Activated T-helper 1 cell treated with anti-CD3 and anti-CD28 coated beads, Interleukin-2, amount 50 U/mL, for 16 hours (primary cell): ENCODE measurements around the gene C5AR2.
"Not testable (repeated sequence)": the region's sequence is repeated elsewhere in the genome, so short reads cannot be mapped to it uniquely, and the experiment has no call there.

Source experiments
- DNase-seq, 2 donors: peaks; one replicate each; pipeline ENCODE4 v3.0.0-alpha.2; 2020; ENCODE audit warnings: low read depth in 1 of 2, low spot score in 1 of 2

Gene C5AR2

DNA sequence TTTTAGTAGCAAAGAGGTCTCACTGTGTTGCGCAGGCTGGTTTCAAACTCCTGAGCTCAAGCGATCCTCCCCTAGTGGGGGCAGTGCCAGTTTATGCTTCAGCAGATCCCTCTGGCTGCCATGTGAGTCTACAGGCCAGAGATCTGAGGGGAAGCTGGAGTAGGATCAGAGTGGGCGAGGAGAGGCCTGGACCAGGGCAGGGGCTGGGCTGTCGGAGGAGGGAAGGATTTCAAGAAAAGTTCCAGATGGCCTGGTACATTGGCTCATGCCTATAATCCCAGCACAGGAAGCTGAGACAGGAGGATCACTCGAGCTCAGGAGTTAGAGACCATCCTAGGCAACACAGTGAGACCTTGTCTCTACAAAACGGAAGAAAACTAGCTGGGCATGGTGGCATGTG, 27.0 kb downstream of the C5AR2 start:
- no peak for DNase-seq

DNA sequence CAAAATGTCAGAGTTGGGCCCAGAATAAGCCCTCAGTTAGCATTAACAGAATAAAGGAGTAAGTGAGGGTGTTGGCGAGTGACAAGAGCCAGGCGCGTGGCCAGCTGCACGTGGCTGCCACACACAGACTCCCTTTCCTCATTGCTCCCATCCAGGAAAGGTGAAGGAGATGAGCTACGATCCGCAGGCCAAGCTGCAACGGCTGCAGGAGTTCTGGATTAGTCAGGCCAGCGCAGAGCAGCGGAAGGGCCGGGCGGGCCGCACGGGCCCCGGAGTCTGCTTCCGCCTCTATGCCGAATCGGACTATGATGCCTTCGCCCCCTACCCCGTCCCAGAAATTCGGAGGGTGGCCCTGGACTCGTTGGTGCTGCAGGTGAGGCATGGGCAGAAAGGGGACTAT, 30.3 kb downstream of the C5AR2 start:
- no peak for DNase-seq

DNA sequence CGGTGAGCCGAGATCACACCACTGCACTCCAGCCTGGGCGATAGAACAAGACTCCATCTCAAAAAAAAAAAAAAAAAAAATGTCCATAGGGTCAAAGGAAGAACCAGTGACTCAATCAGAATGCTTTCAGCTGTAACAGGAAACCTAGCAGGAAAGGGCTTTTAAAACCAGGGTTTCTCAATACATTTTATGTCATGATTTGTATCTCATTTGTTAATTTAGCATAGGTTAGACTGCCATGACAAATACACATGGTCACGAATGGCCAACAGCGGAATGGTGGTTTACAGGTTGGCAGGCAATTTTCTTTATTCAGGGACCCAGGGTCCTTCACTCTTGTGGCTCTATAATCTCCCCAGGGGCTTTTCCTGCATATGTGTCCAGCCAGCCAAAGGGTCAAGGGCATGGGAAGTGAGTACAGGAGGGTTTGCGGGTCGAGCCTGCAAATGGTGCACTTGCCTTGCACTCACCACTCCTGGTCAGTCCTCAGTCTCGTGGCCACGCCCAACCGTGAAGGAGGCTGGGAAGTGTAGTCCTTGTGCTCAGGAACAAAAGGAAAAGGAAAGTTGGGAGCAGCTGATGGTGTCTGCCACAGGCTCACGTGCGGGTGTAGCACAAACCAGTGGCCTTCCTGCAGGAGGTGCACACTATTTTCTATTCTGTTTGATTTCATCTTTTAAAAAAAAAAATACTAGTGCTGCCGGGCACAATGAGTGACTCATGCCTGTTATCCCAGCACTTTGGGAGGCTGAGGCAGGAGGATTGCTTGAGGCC, 32.0 kb downstream of the C5AR2 start:
- no peak for DNase-seq

DNA sequence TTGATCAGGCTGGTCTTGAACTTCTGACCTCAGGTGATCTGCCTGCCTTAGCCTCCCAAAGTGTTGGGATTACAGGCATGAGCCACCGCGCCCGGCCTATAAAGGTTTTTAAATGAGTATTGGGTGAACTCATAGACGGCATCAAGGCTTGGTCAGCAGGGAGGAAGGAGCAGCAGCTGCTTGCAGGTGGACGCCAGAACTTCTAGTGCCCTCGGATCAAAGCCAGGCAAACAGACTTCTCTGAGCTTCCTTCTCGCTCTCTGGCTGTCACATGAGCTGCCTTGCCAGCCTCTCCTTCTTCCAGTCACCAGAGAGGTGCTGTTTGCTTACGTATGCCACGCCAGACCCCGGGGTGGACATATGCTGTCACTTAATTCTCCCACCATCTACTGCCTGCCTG, 33.5 kb downstream of the C5AR2 start:
- not testable (repeated sequence) for DNase-seq

DNA sequence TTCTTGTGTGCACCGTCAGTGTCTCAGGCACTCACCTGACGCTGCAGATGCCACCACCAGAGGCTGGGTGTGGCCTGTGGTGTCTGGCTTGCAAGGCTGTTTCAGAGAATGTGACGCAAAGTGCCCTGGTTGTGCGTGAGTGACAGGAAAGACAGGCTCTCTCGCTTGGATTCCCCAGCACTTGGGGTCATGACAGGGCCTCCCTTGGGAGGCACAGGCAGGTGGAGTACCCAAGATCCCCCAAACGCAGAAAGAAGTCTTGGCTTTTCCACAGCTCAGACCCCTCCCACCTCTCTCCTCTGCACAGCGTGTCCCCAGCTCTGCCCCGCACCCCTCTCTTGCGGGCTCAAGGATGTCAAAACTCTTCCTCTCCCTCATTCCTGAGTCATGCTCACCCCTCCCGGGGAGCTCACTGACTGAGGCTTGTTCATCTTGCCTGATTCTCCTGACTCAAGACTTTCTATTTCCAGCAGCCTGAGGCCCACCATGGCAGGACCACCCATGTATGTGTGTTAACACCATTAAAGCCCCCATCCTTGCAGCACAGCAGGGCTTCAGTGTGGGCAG, 38.2 kb downstream of the C5AR2 start:
- DNase-seq = no peak

DNA sequence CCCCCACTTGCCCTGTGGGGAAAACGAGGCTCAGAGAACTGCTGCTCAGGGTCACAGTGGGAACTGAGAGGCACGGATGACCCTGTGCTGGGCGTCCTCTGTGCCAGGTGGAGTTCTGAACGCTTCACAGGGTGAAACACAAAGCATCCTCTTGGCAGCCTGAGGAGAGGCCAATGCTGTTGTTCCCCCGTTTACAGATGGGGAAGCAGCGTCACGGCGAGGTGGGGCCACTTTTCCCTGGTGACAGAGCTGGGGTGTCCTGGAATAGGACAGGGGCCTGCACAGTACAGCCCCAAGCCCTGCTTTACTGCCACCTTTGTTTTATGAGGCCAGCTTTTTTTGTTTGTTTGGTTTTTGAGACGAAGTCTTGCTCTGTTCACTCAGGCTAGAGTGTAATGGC, 39.3 kb downstream of the C5AR2 start:
- DNase-seq = no peak

DNA sequence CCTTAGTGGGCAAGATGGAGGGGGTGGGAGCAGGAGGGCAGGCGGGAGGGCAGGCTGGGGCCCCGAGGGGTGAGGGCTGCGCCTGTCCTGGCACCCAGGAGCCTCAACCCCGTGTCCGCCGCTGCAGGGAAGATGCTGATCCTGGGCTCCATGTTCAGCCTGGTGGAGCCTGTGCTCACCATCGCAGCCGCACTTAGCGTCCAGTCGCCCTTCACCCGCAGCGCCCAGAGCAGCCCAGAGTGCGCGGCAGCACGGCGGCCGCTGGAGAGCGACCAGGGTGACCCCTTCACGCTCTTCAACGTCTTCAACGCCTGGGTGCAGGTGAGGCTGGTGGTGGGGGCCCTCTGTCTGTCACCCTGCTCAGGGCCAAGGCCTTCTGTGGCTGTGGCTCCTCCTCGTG, 40.6 kb downstream of the C5AR2 start:
- DNase-seq = no peak

DNA sequence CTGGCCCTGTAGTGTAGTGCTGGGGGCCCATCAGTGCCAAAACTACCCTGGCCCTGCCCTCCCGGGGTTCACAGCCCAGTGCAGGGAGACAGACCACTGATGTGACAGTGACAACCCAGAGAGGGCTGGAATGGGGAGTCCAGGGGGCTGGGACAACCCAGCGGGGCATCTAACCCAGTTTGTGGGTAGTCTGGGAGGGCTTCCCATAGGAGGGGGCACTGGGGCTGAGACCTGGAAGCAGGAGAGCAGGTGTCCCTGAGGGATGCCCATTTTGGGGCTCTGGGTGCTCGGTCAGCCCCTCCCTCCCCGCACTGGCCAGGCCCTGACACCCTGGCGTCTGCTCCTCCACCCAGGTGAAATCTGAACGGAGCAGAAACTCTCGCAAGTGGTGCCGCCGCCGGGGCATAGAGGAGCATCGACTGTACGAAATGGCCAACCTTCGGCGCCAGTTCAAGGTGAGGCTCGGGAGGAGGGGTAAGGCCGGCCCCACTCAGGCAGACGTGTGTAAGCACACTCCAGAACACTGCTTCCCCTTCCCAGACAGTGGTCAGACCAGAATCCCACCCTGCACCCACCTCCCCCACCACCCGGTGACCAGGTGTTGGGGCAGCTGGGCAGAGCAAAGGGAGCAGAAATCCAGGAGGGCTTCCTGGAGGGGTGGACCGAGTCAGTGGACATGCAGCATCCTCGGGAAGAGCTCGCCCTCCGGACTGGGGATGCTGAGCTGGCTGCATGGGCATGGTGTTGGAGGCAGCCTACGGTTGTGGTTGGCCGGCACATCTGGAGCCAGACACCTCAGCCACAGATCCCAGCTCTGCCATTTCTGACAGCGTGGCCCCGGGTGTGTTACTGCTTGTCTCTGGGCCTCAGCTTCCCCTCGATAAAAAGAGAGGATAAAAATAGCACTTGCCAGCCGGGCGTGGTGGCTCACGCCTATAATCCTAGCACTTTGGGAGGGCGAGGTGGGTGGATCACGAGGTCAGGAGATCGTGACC, 41.6 kb downstream of the C5AR2 start:
- DNase-seq = no peak

DNA sequence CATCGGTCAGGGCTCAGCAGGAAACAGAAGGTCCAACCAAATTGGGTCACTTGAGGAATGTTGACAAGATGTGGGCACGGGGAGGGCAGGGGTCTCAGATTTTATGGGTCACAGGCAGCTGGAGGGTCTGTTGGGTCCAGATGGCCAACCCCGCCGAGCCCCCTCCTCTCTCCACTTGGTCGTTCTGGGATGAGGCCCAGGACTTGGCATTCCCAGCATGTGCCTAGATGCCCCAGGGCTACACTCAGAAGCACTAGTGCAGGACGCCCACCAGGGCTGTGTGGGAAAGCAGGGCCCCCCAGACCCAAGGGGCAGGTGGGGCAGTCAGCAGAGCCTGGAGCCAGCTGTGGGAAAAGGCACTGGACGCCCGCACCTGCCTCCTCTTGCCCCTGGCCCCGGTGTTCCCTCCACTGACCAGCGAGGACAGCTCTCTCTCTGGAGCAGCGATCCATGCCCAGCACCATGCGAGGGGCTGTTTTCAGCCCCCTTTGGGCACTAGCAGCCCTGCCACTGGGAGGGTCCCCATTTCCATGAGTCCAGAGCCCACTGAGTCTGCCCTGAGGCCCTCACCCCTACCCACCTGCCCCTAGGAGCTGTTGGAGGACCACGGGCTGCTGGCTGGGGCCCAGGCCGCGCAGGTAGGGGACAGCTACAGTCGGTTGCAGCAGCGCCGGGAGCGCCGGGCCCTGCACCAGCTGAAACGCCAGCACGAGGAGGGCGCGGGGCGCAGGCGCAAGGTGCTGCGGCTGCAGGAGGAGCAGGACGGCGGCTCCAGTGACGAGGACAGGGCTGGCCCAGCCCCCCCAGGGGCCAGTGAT, 43.1 kb downstream of the C5AR2 start:
- DNase-seq = no peak

DNA sequence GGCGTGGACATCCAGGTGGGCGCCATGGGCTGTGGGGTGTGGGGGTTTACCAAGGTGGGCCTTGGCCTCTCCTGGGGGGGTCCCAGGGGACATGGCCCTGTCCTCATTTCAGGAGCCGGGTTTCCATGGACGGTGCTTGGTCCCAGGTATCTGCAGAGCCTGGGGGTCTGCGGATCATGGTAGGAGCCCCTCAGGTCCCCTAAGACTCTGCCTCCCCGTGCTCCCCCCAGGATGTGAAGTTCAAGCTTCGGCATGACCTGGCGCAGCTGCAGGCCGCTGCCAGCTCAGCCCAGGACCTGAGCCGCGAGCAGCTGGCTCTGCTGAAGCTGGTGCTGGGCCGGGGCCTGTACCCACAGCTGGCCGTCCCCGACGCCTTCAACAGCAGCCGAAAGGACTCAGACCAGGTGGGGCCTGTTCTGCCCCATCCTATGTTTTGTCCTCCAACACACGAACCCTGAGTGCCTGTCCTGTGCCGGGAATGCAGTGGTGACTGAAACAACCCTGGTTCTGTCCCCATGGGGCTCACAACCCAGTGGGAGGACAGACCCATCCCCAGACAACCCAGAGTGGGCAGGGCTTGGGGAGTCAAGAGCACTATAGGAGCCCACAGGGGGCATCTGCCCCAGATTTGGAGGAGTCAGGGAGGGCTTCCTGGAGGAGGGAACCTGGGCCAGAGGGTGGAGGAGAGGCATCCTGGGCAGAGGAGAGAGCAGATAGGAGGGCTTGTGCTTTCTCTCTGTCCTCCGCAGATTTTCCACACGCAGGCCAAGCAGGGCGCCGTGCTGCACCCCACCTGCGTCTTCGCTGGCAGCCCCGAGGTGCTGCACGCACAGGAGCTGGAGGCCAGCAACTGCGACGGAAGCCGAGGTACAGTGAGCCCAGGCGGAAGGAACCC, 44.0 kb downstream of the C5AR2 start:
- no peak for DNase-seq

DNA sequence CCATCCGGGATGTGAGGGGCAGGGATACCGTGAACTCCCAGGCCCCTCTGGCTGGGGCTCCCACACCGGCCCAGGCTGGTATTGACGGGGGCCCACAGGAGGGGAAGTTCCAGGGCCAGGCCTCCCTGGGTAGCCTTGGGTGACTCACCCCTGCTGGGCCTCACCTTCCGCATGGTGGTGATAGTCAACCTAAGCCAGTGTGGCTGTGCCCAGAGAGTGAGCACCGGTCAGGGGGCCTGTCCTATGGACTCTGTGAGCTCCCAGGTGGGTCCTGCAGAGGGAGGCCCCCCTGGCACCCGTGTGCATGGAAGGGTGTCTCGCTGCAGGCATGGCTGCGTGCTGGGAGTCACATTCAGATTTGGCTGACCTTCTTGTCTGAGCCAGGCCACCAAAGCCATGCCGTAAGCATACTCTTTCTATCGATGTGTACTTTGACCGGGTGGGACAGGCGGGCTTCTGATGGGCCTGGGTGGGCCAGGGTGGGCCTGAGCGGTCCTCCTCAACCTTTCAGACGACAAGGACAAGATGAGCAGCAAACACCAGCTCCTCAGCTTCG, 44.7 kb downstream of the C5AR2 start:
- no peak for DNase-seq

DNA sequence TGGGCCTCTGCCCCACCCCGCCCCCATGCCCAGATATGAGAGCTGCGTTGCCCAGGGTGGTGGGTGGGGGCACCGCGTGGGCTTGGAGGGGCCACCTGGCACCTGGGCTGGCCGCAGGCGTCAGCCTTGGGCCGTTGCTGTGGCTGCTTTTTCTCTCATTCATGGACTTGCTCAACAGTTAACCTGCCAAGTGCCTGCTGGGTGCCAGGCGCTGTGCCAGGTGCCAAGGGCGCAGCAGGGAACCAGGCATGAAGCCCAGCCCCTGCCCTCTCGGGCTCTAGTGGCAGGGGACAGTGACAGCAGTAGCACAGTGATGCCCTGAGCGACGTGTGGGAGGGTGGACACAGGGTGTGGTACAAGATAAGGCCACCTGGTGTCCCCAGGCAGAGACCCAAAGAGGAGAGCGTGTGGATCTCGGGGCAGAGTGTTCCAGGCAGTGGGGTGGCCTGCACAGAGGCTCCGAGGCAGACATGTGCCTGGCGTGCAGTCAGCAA, 45.3 kb downstream of the C5AR2 start:
- no peak for DNase-seq

DNA sequence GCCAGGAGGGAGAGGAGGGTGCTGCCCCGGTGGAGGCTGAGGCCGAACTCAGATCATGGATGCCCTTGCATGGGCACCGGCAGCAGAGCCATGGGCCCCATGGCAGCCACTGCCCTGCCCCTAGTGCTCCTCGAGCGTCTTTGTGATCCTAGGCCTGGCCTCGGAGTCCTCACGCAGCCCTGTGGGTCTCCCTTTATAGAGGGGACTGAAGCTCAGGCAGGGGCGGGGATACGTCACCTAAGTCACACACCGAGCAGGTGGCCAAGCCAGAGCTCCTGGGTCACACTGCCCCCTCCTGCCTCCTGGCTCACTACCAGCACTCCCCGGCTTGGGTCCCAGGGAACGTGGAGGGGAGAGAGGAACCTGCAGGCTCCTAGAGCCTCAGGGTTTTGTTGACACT, 45.8 kb downstream of the C5AR2 start:
- no peak for DNase-seq

DNA sequence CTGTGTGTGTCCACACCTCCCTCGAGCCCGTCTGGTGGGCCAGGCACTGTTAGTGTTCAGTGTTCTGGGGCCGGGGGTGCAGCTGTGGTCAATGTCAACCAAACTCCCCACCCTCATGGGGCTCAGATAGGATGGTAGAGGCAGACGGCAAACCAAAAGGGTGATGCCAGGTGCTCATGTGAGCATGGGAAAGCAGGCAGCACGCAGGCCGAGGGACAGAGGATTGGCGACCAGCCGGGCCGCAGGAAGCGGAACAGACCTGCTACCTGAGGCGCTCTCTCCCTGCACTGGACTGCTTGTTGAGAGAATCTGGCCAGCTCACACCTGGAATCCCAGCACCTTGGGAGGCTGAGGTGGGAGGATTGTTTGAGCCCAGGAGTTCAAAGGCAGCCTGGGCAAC, 46.3 kb downstream of the C5AR2 start:
- DNase-seq = no peak

DNA sequence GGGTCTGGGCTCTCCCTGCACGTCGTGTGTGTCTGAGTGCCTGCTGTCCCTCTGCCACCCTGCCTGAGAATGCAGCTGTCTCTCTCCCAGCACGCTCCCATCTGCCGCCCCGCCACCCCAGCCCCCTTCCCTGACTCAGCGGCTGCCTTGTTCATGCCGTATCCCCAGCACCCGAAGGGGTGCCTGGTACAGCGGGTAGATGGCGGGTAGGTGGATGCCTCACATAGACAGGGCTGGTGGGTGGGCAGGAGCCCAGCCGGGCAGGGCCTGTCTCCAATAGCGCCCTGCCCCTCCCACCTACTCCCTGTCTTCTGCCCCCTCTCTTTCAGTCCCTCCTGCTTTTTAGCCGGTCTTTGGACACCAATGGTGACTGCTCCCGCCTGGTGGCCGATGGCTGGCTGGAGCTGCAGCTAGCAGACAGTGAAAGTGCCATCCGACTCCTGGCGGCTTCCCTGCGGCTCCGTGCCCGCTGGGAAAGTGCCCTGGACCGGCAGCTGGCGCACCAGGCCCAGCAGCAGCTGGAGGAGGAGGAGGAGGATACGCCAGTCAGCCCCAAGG, 47.5 kb downstream of the C5AR2 start:
- DNase-seq = no peak

DNA sequence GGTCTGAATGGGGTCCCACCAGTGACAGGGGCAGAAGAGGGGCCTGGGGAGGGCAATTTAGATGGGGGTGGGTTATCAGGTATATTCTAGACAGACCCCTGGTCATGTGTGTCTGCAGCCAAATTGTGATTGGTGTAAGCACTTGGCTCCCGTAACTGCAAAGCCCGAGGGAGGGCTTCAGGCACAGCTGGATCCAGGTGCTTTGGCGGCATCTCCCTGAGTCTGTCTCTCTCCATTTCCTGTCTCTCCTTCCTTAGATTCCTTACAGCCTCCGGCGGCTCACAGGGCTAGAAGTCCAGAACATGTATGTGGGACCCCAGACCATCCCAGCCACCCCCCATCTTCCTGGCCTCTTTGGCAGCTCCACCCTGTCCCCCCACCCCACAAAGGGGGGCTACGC, 48.6 kb downstream of the C5AR2 start:
- DNase-seq = no peak

DNA sequence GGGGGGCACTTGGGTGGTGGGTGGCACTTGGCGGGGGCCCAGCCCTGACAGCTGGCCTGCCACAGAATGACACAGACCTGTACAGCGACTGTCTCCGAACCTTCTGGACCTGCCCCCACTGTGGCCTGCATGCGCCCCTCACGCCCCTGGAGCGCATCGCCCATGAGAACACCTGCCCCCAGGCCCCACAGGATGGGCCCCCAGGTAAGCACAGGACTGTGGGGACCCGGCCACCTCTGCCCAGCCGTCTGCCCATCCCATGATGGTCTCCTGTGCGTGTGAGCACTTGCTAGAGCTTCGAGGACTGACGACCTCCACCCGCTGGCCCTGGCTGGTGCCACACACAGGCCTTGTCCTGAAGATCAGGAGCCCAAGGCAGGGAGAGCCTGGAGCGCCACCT, 49.1 kb downstream of the C5AR2 start:
- no peak for DNase-seq

DNA sequence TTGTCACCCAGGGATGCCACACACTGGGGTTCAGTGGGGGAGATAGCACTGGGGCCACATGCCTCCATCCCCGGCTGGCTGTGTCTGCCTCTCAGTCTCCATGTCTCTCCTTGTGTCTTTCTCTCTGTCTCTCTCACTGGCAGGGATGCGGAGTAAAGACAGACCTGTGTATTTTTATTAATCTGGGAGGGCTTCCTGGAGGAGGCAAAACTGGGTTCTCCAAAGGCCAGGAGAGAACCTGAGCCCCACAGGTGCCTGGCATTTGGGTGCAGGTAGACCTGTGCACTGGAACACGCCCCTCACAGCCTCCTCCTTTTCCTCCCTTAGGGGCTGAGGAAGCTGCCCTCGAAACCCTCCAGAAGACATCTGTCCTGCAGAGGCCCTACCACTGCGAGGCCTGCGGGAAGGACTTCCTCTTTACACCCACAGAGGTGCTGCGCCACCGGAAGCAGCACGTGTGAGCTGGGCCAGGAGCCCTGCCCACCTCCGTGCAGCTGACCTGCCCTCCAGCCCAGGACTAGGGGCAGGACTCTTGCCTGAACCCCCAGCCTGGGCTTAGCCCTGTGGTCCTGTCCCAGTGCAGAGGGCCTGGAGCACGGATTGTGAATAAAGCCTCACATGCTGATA, 49.8 kb downstream of the C5AR2 start:
- DNase-seq = no peak

DNA sequence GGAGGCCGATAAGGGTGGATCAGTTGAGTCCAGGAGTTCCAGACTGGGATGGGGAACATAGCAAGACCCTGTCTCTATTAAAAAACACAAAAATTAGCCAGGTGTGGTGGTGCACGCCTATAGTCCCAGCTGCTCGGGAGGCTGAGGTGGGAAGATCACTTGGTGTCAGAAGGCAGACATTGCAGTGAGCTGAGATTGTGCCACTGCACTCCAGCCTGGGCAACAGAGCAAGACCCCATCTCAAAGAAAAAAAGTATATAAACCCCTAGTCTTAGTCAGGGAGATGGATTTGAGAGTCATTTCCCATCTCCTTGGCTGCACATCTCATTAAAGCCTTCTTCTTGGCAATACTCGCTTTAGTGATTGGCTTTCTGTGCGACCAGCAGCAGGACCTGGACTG, 51.9 kb downstream of the C5AR2 start:
- not testable (repeated sequence) for DNase-seq
